ENCODE data around the gene POLK. TPM values are rescaled to one million over a fixed set of nuclear protein-coding genes. Genes with fewer than 3 reads are reported as not detected.

Gene POLK
- total RNA-seq (2014; rRNA removed; shearing (Covaris generic)) (20.7 and 25.7 TPM in 2 replicates), polyA plus RNA-seq (2016; fragmentation: Nextera tagmentation; extraction: Ambion mirVana) (22.2 and 24.2 TPM in 2 replicates)

DNA sequence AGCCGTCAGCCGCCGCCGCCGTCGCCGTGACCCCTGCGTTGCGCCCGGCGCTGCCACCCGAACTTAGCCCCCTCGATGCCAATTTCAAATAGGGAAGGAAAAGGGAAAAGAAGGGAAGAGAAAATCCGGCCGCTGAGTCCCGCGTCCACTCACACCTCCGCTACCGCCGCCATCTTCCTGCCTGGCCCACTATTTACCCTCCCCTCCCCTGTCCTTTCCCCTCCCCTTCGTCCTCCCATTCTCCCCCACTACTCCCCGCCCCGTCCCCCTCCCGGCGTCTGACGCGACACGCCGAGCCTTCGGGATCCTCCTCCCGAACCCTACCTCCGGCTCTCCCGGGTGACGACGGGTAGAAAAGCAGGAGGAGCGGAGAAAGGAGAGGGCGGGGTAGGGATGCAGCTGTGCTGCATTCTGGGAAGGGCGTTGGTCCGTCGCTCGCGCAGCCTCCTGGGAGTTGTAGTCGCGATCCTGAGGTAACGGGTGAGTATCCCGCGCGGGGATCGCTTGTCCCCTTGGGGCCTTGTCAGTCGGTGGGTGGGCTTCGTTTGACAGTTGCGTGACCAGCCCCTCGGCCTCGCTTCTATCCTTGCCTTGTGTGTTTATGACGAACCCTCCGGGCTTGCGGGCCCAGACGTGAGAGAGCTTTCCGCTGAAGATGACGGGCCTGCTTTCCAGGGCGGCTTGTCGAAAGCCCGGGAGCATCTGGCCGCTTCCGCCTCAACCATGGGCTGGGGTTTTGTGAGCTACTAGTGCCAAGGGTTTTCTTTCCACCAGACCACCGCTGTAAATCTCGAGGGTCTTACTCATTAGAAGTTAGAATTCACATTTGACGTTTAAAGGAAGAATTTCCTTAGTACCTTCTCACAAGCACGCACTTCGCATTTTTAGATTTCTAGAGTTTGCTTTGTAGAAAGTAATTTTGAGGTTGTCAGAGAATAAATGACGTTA lies at the start of gene POLK, which contains the start of gene CERT1:
POLK (plus strand) TSS at position 457 of the 948 bp plus-strand sequence.
CERT1 (minus strand) TSS at position 195 of the 948 bp plus-strand sequence. CDS start 422 bp downstream, outside the sequence.
- Histone ChIP-seq H3K9ac (peak within 1 kb of the TSS; percentile 90), H3K79me2 (ENCODE audit: insufficient read depth) (peaks cover 96% of the 10 kb centered on the region), H2AFZ (peak within 1 kb of the TSS; percentile 97), H3K9me2 (ENCODE audit: insufficient read depth) (no peaks in the 10 kb centered on the region), H3K27me3 (replicated peaks; ENCODE audit: insufficient read depth) (no peaks in the 10 kb centered on the region), H3K27ac (peak within 1 kb of the TSS; percentile 82), H3K4me1 (ENCODE audit: insufficient read depth) (peaks cover 32% of the 10 kb centered on the region), H3K4me3 (peak within 1 kb of the TSS; percentile 96), H3F3A (ENCODE audit: insufficient read depth) (peaks cover 7% of the 10 kb centered on the region; the same call in 1 of the 2 replicates), H3K4me2 (ENCODE audit: unreplicated experiment) (peak within 1 kb of the TSS; percentile 95), H4K20me1 (ENCODE audit: insufficient read depth) (no peaks in the 10 kb centered on the region; the same call in 1 of the 2 replicates), H3K9me3 (ENCODE audit: low read depth) (no peaks in the 10 kb centered on the region), H3K36me3 (ENCODE audit: low read depth) (no peaks in the 10 kb centered on the region)
- in situ Hi-C loops (cut with MboI), result no loop called here
- TF ChIP-seq EZH2phosphoT487 (IDR thresholded peaks at IDR 0.05; ENCODE audit: insufficient read depth, low read depth) (no peak), EZH2 (IDR thresholded peaks at IDR 0.05; ENCODE audit: insufficient read depth, poor library complexity, severe bottlenecking) (no peak)
- 1% methylated on average over 39 to 58 of the region's 71 CpGs for WGBS, 2 experiments (ENCODE audit: low coverage in 1 of 2, low lambda C conversion rate in 2 of 2, missing lambda C conversion rate in 2 of 2)
- peak; percentile 99 for DNase-seq

DNA sequence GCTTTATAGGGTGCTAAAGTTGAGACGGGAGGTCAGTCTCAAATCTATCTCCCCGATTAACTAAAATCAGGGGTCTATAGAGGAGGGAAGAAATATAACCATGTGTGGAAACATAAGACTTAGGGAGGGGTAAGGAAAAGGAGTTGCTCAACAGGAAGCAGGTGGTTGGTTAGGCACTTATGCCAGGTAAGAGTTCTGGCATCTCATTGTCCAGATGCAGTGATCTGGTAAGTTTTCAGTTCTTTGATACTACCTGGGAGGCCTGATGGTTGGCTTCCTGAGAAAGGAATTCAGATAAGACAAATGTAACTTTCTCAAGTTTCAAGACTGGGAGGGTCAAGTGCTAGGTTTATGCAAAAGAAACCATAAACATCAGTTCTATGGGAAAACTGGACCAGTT lies 48.0 kb upstream of the POLK start:
- H3K9me2 ChIP-seq (ENCODE audit: insufficient read depth), result no peaks in the 10 kb centered on the region
- in situ Hi-C loops (cut with MboI), result no loop called here
- TF ChIP-seq EZH2phosphoT487 (IDR thresholded peaks at IDR 0.05; ENCODE audit: insufficient read depth, low read depth), result no peak
- TF ChIP-seq EZH2 (IDR thresholded peaks at IDR 0.05; ENCODE audit: insufficient read depth, poor library complexity, severe bottlenecking), result no peak
- no peak overlapping the region for H3K4me3 ChIP-seq
- peaks cover 92% of the 10 kb centered on the region for H3K79me2 ChIP-seq (ENCODE audit: insufficient read depth)
- 91 to 97% methylated on average over 2 of the region's 2 CpGs for WGBS, 2 experiments (ENCODE audit: low coverage in 1 of 2, low lambda C conversion rate in 2 of 2, missing lambda C conversion rate in 2 of 2)
- no peaks in the 10 kb centered on the region; the same call in 1 of the 2 replicates for H4K20me1 ChIP-seq (ENCODE audit: insufficient read depth)
- 0 out of 2 replicates have a peak, but pooled peaks cover 5% of the 10 kb centered on the region for H3F3A ChIP-seq (ENCODE audit: insufficient read depth)
- H3K4me1 ChIP-seq (ENCODE audit: insufficient read depth), result peaks cover 15% of the 10 kb centered on the region
- no peak overlapping the region for H3K9ac ChIP-seq
- no peaks in the 10 kb centered on the region for H3K36me3 ChIP-seq (ENCODE audit: low read depth)
- H3K9me3 ChIP-seq (ENCODE audit: low read depth), result no peaks in the 10 kb centered on the region
- H3K27ac ChIP-seq, result no peak overlapping the region
- H3K4me2 ChIP-seq (ENCODE audit: unreplicated experiment), result no peak overlapping the region
- H3K27me3 ChIP-seq (replicated peaks; ENCODE audit: insufficient read depth), result no peaks in the 10 kb centered on the region
- DNase-seq, result no peak
- H2AFZ ChIP-seq, result no peak overlapping the region

DNA sequence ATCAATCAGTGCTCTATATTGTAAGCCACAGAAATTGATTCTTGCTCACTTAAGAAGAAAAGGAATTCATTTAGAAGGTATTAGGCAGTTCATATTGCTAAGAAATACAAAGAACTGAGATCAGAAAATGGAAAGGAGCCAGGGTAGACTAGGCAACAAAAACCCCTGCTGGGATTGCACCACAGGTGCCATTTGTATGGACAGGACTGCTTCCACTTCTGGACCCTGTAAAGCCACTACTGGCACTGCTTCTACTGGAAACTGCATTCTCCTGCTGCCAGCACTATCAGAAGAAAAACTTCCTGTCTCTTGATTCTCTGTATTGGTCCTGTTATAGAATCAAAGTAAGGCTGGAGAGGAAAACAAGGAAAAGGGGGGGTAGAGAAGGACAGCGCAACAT lies 46.2 kb upstream of the POLK start:
- peaks cover 15% of the 10 kb centered on the region for H3K4me1 ChIP-seq (ENCODE audit: insufficient read depth)

DNA sequence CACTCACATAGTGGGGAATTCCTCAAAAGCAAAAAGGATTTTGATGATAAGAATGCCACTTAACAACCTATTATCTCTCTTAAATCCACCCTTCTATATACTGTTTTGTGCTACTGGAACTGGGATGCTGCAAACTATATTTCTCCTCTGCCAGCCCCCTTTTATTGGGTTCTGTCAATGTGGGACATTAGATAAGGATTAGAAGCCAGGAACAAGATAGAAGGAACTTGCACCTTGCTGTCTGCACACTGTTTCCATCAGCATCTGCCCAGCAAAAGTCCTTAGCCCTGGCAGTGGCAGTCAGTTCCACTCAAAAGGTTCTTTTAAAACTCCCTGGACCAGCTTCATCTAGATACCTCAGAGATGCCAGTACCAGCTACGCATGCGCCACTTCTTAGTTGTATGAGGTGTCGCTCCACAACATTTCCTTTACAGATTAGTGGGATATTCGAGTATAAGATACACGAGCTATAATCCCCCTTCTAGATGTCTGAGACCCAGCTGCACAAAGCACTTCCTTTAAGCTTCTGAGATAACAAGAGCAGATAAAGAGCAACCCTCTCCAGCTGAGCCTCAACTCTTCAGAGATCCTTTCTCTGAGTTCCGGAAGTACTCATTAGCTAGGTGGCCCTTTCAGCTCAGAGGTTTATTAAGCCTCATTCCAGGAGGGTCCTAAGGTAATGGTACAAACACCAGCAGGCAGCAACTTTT lies 45.5 kb upstream of the POLK start:
- H3K79me2 ChIP-seq (ENCODE audit: insufficient read depth), result peaks cover 93% of the 10 kb centered on the region
- in situ Hi-C loops (cut with MboI), result no loop called here

More for the DNA sequence above, 46.2 kb upstream of the POLK start:
- H3K9me3 ChIP-seq (ENCODE audit: low read depth), result no peaks in the 10 kb centered on the region
- H3K9me2 ChIP-seq (ENCODE audit: insufficient read depth), result no peaks in the 10 kb centered on the region
- H3K4me3 ChIP-seq, result no peak overlapping the region
- peaks cover 93% of the 10 kb centered on the region for H3K79me2 ChIP-seq (ENCODE audit: insufficient read depth)
- no peaks in the 10 kb centered on the region; the same call in 1 of the 2 replicates for H4K20me1 ChIP-seq (ENCODE audit: insufficient read depth)
- H3F3A ChIP-seq (ENCODE audit: insufficient read depth), result 0 out of 2 replicates have a peak, but pooled peaks cover 5% of the 10 kb centered on the region
- no peak overlapping the region for H3K9ac ChIP-seq
- H3K36me3 ChIP-seq (ENCODE audit: low read depth), result no peaks in the 10 kb centered on the region
- TF ChIP-seq EZH2phosphoT487 (IDR thresholded peaks at IDR 0.05; ENCODE audit: insufficient read depth, low read depth), result no peak
- no peak for TF ChIP-seq EZH2 (IDR thresholded peaks at IDR 0.05; ENCODE audit: insufficient read depth, poor library complexity, severe bottlenecking)
- WGBS, 2 experiments (ENCODE audit: low coverage in 1 of 2, low lambda C conversion rate in 2 of 2, missing lambda C conversion rate in 2 of 2), result 100% methylated on average over 1 of the region's 1 CpG
- peak; percentile 9 for DNase-seq
- H2AFZ ChIP-seq, result no peak overlapping the region
- in situ Hi-C loops (cut with MboI), result no loop called here
- H3K27me3 ChIP-seq (replicated peaks; ENCODE audit: insufficient read depth), result no peaks in the 10 kb centered on the region
- H3K4me2 ChIP-seq (ENCODE audit: unreplicated experiment), result no peak overlapping the region
- no peak overlapping the region for H3K27ac ChIP-seq

More for the DNA sequence above, 45.5 kb upstream of the POLK start:
- Histone ChIP-seq H3K4me2 (ENCODE audit: unreplicated experiment) (no peak overlapping the region), H3F3A (ENCODE audit: insufficient read depth) (0 out of 2 replicates have a peak, but pooled peaks cover 5% of the 10 kb centered on the region), H2AFZ (no peak overlapping the region), H3K4me1 (ENCODE audit: insufficient read depth) (peaks cover 9% of the 10 kb centered on the region), H4K20me1 (ENCODE audit: insufficient read depth) (no peaks in the 10 kb centered on the region; the same call in 1 of the 2 replicates), H3K27ac (no peak overlapping the region), H3K36me3 (ENCODE audit: low read depth) (no peaks in the 10 kb centered on the region), H3K9ac (no peak overlapping the region), H3K4me3 (no peak overlapping the region), H3K9me3 (ENCODE audit: low read depth) (no peaks in the 10 kb centered on the region), H3K9me2 (ENCODE audit: insufficient read depth) (no peaks in the 10 kb centered on the region), H3K27me3 (replicated peaks; ENCODE audit: insufficient read depth) (no peaks in the 10 kb centered on the region)
- TF ChIP-seq EZH2 (IDR thresholded peaks at IDR 0.05; ENCODE audit: insufficient read depth, poor library complexity, severe bottlenecking) (no peak), EZH2phosphoT487 (IDR thresholded peaks at IDR 0.05; ENCODE audit: insufficient read depth, low read depth) (no peak)
- no peak for DNase-seq
- WGBS, 2 experiments (ENCODE audit: low coverage in 1 of 2, low lambda C conversion rate in 2 of 2, missing lambda C conversion rate in 2 of 2), result 97 to 98% methylated on average over 6 of the region's 6 CpGs
